DOHH2 (cell line): ENCODE results near the gene TP53I13.

Source experiments
- H3F3A ChIP-seq: fragments of 200-600 bp; sonication (generic), shearing (Covaris generic); 2 replicates; pipeline ENCODE4 v1.6.0; 2016; ENCODE audit warnings: antibody characterized with exemption, mild to moderate bottlenecking; ENCODE audit not compliant: control insufficient read depth, insufficient read depth
- H3K27ac ChIP-seq: fragments of 200-600 bp; sonication (generic); 2 replicates; pipeline ENCODE4 v1.5.1; 2014; ENCODE audit warnings: low read depth, mild to moderate bottlenecking, low read length, moderate library complexity
- H3K27me3 ChIP-seq: fragments of 200-600 bp; sonication (generic); 2 replicates; pipeline ENCODE4 v1.6.1; 2014; ENCODE audit warnings: mild to moderate bottlenecking, low read length, mixed read lengths; ENCODE audit not compliant: control insufficient read depth
- H3K36me3 ChIP-seq: fragments of 200-600 bp; sonication (generic); 2 replicates; pipeline ENCODE4 v1.6.1; 2014; ENCODE audit warnings: mild to moderate bottlenecking, low read length, moderate library complexity, mixed read lengths; ENCODE audit not compliant: control insufficient read depth
- H3K4me1 ChIP-seq: fragments of 200-600 bp; sonication (generic); 2 replicates; pipeline ENCODE4 v1.6.1; 2014; ENCODE audit warnings: mild to moderate bottlenecking, low read length, mixed read lengths; ENCODE audit not compliant: control insufficient read depth
- H3K4me2 ChIP-seq: fragments of 200-600 bp; sonication (generic); 2 replicates; pipeline ENCODE4 v1.6.0; 2014; ENCODE audit warnings: mild to moderate bottlenecking, low read length, moderate library complexity
- H3K4me3 ChIP-seq: fragments of 200-600 bp; sonication (generic); 2 replicates; pipeline ENCODE4 v1.5.1; 2014; ENCODE audit warnings: mild to moderate bottlenecking, low read length, mixed read lengths
- H3K79me2 ChIP-seq: fragments of 200-600 bp; sonication (generic); 2 replicates; pipeline ENCODE4 v1.6.1; 2014; ENCODE audit warnings: mild to moderate bottlenecking, low read length, mixed read lengths; ENCODE audit not compliant: control insufficient read depth
- H3K9me2 ChIP-seq: fragments of 200-600 bp; sonication (generic); replicated peaks from 2 replicates; pipeline ENCODE4 v1.6.1; 2014; ENCODE audit warnings: mild to moderate bottlenecking, low read length, mixed read lengths; ENCODE audit not compliant: control insufficient read depth
- H3K9me3 ChIP-seq: fragments of 200-600 bp; sonication (generic); 2 replicates; pipeline ENCODE4 v1.6.1; 2014; ENCODE audit warnings: antibody characterized with exemption, low read length, mixed read lengths; ENCODE audit not compliant: control insufficient read depth, insufficient read depth
- H4K20me1 ChIP-seq: fragments of 200-600 bp; sonication (generic); 2 replicates; pipeline ENCODE4 v1.6.0; 2014; ENCODE audit warnings: low read depth, mild to moderate bottlenecking, antibody characterized with exemption, low read length, moderate library complexity; ENCODE audit not compliant: control insufficient read depth, insufficient read depth
- EZH2phosphoT487 ChIP-seq: fragments of 200-600 bp; sonication (generic); IDR thresholded peaks from 2 replicates; pipeline ENCODE4 v1.6.1; 2017; ENCODE audit warnings: borderline replicate concordance, mild to moderate bottlenecking, antibody characterized with exemption, low read length, moderate library complexity, mixed read lengths
- TF ChIP-seq, protein P1 (sequence below): fragments of 200-600 bp; sonication (generic); IDR thresholded peaks from one replicate; pipeline ENCODE4 v1.5.1; 2014; ENCODE audit warnings: antibody characterized with exemption, mild to moderate bottlenecking, low read depth, low read length; ENCODE audit not compliant: poor library complexity, severe bottlenecking

Gene TP53I13

GRCh38 chr17:29612404-29613280, 44.1 kb downstream of the TP53I13 start:
- H3K4me1 ChIP-seq, result peaks cover 42% of the 10 kb centered on the region
- peaks cover 13% of the 10 kb centered on the region for H3K27me3 ChIP-seq
- H4K20me1 ChIP-seq, result peaks cover 17% of the 10 kb centered on the region
- H3K79me2 ChIP-seq, result no peaks in the 10 kb centered on the region
- H3F3A ChIP-seq, result no peaks in the 10 kb centered on the region; the same call in 1 of the 2 replicates
- no peak overlapping the region for H3K27ac ChIP-seq
- no peaks in the 10 kb centered on the region for H3K9me3 ChIP-seq
- H3K4me2 ChIP-seq, result peak overlapping the region; percentile 52
- peaks cover 10% of the 10 kb centered on the region; the same call in 1 of the 2 replicates for H3K36me3 ChIP-seq
- H3K9me2 ChIP-seq, result no peaks in the 10 kb centered on the region
- TF ChIP-seq, protein P1, sequence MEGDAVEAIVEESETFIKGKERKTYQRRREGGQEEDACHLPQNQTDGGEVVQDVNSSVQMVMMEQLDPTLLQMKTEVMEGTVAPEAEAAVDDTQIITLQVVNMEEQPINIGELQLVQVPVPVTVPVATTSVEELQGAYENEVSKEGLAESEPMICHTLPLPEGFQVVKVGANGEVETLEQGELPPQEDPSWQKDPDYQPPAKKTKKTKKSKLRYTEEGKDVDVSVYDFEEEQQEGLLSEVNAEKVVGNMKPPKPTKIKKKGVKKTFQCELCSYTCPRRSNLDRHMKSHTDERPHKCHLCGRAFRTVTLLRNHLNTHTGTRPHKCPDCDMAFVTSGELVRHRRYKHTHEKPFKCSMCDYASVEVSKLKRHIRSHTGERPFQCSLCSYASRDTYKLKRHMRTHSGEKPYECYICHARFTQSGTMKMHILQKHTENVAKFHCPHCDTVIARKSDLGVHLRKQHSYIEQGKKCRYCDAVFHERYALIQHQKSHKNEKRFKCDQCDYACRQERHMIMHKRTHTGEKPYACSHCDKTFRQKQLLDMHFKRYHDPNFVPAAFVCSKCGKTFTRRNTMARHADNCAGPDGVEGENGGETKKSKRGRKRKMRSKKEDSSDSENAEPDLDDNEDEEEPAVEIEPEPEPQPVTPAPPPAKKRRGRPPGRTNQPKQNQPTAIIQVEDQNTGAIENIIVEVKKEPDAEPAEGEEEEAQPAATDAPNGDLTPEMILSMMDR, result no peak
- no peak for TF ChIP-seq EZH2phosphoT487
- peak overlapping the region; percentile 3; the same call in 1 of the 2 replicates for H3K4me3 ChIP-seq

DNA sequence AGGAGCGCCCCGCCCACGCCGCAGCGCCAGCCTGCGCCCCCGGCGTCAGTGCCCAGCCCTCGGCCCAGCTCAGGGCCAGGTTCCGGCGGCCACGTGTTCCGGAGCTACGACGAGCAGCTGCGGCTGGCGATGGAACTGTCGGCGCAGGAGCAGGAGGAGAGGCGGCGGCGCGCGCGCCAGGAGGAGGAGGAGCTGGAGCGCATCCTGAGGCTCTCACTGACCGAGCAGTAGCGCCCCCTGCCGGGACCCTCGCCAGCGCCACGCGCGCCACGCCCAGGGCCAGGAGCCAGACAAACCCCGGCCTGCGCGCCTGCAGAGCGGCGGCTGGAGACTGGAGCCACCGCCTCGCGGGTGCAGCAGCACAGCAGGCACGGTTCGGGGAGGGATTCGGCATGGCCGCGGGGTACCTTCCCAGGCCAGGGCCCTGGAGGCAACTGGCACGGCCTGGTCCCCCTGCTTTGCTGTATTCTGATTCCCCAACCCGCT, 44.9 kb downstream of the TP53I13 start:
- Histone ChIP-seq H3F3A (no peaks in the 10 kb centered on the region; the same call in 1 of the 2 replicates), H3K27me3 (peaks cover 13% of the 10 kb centered on the region), H3K27ac (no peak overlapping the region), H3K9me3 (no peaks in the 10 kb centered on the region), H3K4me3 (peak overlapping the region; percentile 3; the same call in 1 of the 2 replicates), H3K4me2 (peak overlapping the region; percentile 52), H3K4me1 (peaks cover 48% of the 10 kb centered on the region), H3K36me3 (peaks cover 10% of the 10 kb centered on the region; the same call in 1 of the 2 replicates), H3K9me2 (no peaks in the 10 kb centered on the region), H4K20me1 (peaks cover 17% of the 10 kb centered on the region), H3K79me2 (no peaks in the 10 kb centered on the region)
- TF ChIP-seq, protein P1, result peak; percentile 84
- TF ChIP-seq EZH2phosphoT487, result no peak

GRCh38 chr17:29613856-29614255, 45.4 kb downstream of the TP53I13 start:
- TF ChIP-seq EZH2phosphoT487, result no peak
- TF ChIP-seq, protein P1, result no peak
- Histone ChIP-seq H3K79me2 (no peaks in the 10 kb centered on the region), H4K20me1 (peaks cover 17% of the 10 kb centered on the region), H3K27me3 (peaks cover 13% of the 10 kb centered on the region), H3K27ac (no peak overlapping the region), H3K9me2 (no peaks in the 10 kb centered on the region), H3K36me3 (peaks cover 10% of the 10 kb centered on the region; the same call in 1 of the 2 replicates), H3K4me3 (no peak overlapping the region), H3K4me1 (peaks cover 50% of the 10 kb centered on the region), H3K9me3 (no peaks in the 10 kb centered on the region), H3F3A (no peaks in the 10 kb centered on the region; the same call in 1 of the 2 replicates), H3K4me2 (peak overlapping the region; percentile 52)
